Fibroblast of the aortic adventitia (primary cell): Measurements from ENCODE around the gene RABGAP1L. TPM values are rescaled to one million over a fixed set of nuclear protein-coding genes. Genes with fewer than 3 reads are reported as not detected.
"Not testable (repeated sequence)": the region's sequence is repeated elsewhere in the genome, so short reads cannot be mapped to it uniquely, and the experiment has no call there.

Experiments used
- DNase-seq: peaks from one replicate; pipeline ENCODE4 v3.0.0-alpha.2; 2010; ENCODE audit warnings: low read depth
- H3K4me3 ChIP-seq: 2 replicates; pipeline ENCODE4 v1.5.1; 2011; ENCODE audit warnings: low read depth, mild to moderate bottlenecking, control low read depth, low read length, moderate library complexity
- CTCF ChIP-seq: IDR thresholded peaks from 2 replicates; pipeline ENCODE4 v1.5.1; 2011; ENCODE audit warnings: mild to moderate bottlenecking, low read length, control low read depth, inconsistent platforms; ENCODE audit not compliant: insufficient read depth
- total RNA-seq: library from RNA; depleted of rRNA; stranded (reverse); fragments of >200 nt; gene quantifications from 2 replicates; pipeline ENCODE4 v1.2.3, GENCODE V29; 2012; ENCODE audit warnings: low replicate concordance

The RABGAP1L gene
- total RNA-seq, 1 donor, result 39.9 TPM

GRCh38 chr1:174315239-174315638, 155.9 kb downstream of the RABGAP1L start:
- no peak for DNase-seq
- TF ChIP-seq CTCF, result no peak
- H3K4me3 ChIP-seq, result no peak overlapping the region

- not testable (repeated sequence) for H3K4me3 ChIP-seq, DNase-seq
Observed at GRCh38 chr1:174320897-174321296, 161.6 kb downstream of the RABGAP1L start.

GRCh38 chr1:174322202-174322862, 163.0 kb downstream of the RABGAP1L start:
- no peak for DNase-seq
- TF ChIP-seq CTCF, result no peak
- no peak overlapping the region for H3K4me3 ChIP-seq

GRCh38 chr1:174324493-174324892, 165.2 kb downstream of the RABGAP1L start:
- DNase-seq, result no peak
- H3K4me3 ChIP-seq, result no peak overlapping the region
- TF ChIP-seq CTCF, result no peak

GRCh38 chr1:174324939-174325338, 165.6 kb downstream of the RABGAP1L start:
- no peak for DNase-seq
- no peak overlapping the region for H3K4me3 ChIP-seq
- no peak for TF ChIP-seq CTCF

GRCh38 chr1:174326278-174326677, 167.0 kb downstream of the RABGAP1L start:
- no peak for DNase-seq
- H3K4me3 ChIP-seq, result no peak overlapping the region
- TF ChIP-seq CTCF, result no peak

- no peak for DNase-seq
- H3K4me3 ChIP-seq, result no peak overlapping the region
- TF ChIP-seq CTCF, result no peak
Observed at GRCh38 chr1:174333437-174333836, 174.1 kb downstream of the RABGAP1L start.
